HEK293 (cell line): ENCODE measurements around the gene CELSR3.

Experiments used
- CTCF ChIA-PET: fragments of 350-600 bp; formaldehyde crosslinking; extraction: SDS; loops from one replicate; lab custom pipeline; 2021; ENCODE audit warnings: antibody characterized with exemption; lab: Yijun Ruan, JAX
- POLR2A ChIA-PET: fragments of 300-600 bp; formaldehyde crosslinking; extraction: SDS; loops from one replicate; lab custom pipeline; 2020; ENCODE audit warnings: antibody characterized with exemption, inconsistent platforms; lab: Yijun Ruan, JAX
- H3K27ac ChIP-seq: fragments of 200-500 bp; sonication (Bioruptor generic); 2 replicates; pipeline ENCODE4 v1.5.1; 2014; ENCODE audit warnings: low read depth, low read length, control low read depth, inconsistent platforms; ENCODE audit errors: extremely low read depth
- H3K36me3 ChIP-seq, 2 experiments: fragments of 200-500 bp in 1 of 2; sonication (Bioruptor generic) in 1 of 2; 1 replicate in 1 of 2; 2 replicates in 1 of 2; pipeline ENCODE4 v1.5.1; 2014 to 2017; ENCODE audit warnings: inconsistent platforms in 2 of 2, low read length in 2 of 2; ENCODE audit not compliant: control insufficient read depth in 2 of 2, insufficient read depth in 1 of 2
- H3K4me1 ChIP-seq: fragments of 200-500 bp; sonication (Bioruptor generic); 2 replicates; pipeline ENCODE4 v1.5.1; 2014; ENCODE audit warnings: mild to moderate bottlenecking, low read length, inconsistent platforms; ENCODE audit not compliant: control insufficient read depth, insufficient read depth
- H3K4me3 ChIP-seq: 2 replicates; pipeline ENCODE4 v1.5.1; 2011; ENCODE audit warnings: low read depth, mild to moderate bottlenecking, control low read depth, low read length, moderate library complexity
- H3K9me3 ChIP-seq: fragments of 200-500 bp; sonication (Bioruptor generic); 2 replicates; pipeline ENCODE4 v1.5.1; 2014; ENCODE audit warnings: low read depth, low read length, inconsistent platforms; ENCODE audit not compliant: control insufficient read depth, insufficient read depth
- KLF7 ChIP-seq: fragments of 450-650 bp; formaldehyde crosslinking; IDR thresholded peaks from 2 replicates; pipeline ENCODE4 v1.5.1; 2016; ENCODE audit warnings: missing biosample characterization, missing genetic modification characterization, borderline replicate concordance
- TRIM28 ChIP-seq: IDR thresholded peaks from 2 replicates; pipeline ENCODE4 v1.6.1; 2011; ENCODE audit warnings: low read length, control low read depth, borderline replicate concordance
- WT1 ChIP-seq: fragments of 450-650 bp; formaldehyde crosslinking; IDR thresholded peaks from 2 replicates; pipeline ENCODE4 v1.5.1; 2016; ENCODE audit warnings: missing biosample characterization, missing genetic modification characterization
- YY2 ChIP-seq: fragments of 450-650 bp; formaldehyde crosslinking; IDR thresholded peaks from 2 replicates; pipeline ENCODE4 v1.5.1; 2016; ENCODE audit warnings: missing biosample characterization, missing genetic modification characterization
- ZBTB11 ChIP-seq: fragments of 450-650 bp; formaldehyde crosslinking; conservative IDR thresholded peaks from 2 replicates; pipeline ENCODE4 v1.5.1; 2016; ENCODE audit warnings: low read depth, missing biosample characterization, missing genetic modification characterization
- ZBTB17 ChIP-seq: fragments of 450-650 bp; formaldehyde crosslinking; IDR thresholded peaks from 2 replicates; pipeline ENCODE4 v1.5.1; 2016; ENCODE audit warnings: missing biosample characterization, missing genetic modification characterization
- ZBTB49 ChIP-seq: fragments of 450-650 bp; formaldehyde crosslinking; IDR thresholded peaks from 2 replicates; pipeline ENCODE4 v1.5.1; 2016; ENCODE audit warnings: missing biosample characterization, missing genetic modification characterization, low read depth
- ZNF10 ChIP-seq: fragments of 450-650 bp; formaldehyde crosslinking; IDR thresholded peaks from 2 replicates; pipeline ENCODE4 v1.5.1; 2017; ENCODE audit warnings: missing biosample characterization, missing genetic modification characterization
- ZNF335 ChIP-seq: fragments of 450-650 bp; formaldehyde crosslinking; conservative IDR thresholded peaks from 2 replicates; pipeline ENCODE4 v1.5.1; 2016; ENCODE audit warnings: missing biosample characterization, missing genetic modification characterization
- ZNF362 ChIP-seq: fragments of 450-650 bp; formaldehyde crosslinking; IDR thresholded peaks from 2 replicates; pipeline ENCODE4 v1.5.1; 2016; ENCODE audit warnings: missing biosample characterization, missing genetic modification characterization
- ZNF426 ChIP-seq: fragments of 450-650 bp; formaldehyde crosslinking; IDR thresholded peaks from 2 replicates; pipeline ENCODE4 v1.5.1; 2017; ENCODE audit warnings: missing biosample characterization, missing genetic modification characterization, mild to moderate bottlenecking, inconsistent platforms, moderate library complexity
- ZNF48 ChIP-seq: fragments of 450-650 bp; formaldehyde crosslinking; IDR thresholded peaks from 2 replicates; pipeline ENCODE4 v1.5.1; 2016; ENCODE audit warnings: missing biosample characterization, missing genetic modification characterization
- ZNF501 ChIP-seq: fragments of 450-650 bp; formaldehyde crosslinking; IDR thresholded peaks from 2 replicates; pipeline ENCODE4 v1.5.1; 2016; ENCODE audit warnings: missing biosample characterization, missing genetic modification characterization
- ZNF521 ChIP-seq: fragments of 450-650 bp; formaldehyde crosslinking; IDR thresholded peaks from 2 replicates; pipeline ENCODE4 v1.5.1; 2017; ENCODE audit warnings: missing biosample characterization, mild to moderate bottlenecking, missing genetic modification characterization
- ZNF585B ChIP-seq: fragments of 450-650 bp; formaldehyde crosslinking; IDR thresholded peaks from 2 replicates; pipeline ENCODE4 v1.5.1; 2016; ENCODE audit warnings: missing biosample characterization, missing genetic modification characterization
- ZNF837 ChIP-seq: fragments of 450-650 bp; formaldehyde crosslinking; IDR thresholded peaks from 2 replicates; pipeline ENCODE4 v1.5.1; 2016; ENCODE audit warnings: missing biosample characterization, missing genetic modification characterization
- TF ChIP-seq, protein P1 (sequence below): fragments of 450-650 bp; formaldehyde crosslinking; IDR thresholded peaks from 2 replicates; pipeline ENCODE4 v1.5.1; 2017; ENCODE audit warnings: missing biosample characterization, mild to moderate bottlenecking, missing genetic modification characterization, moderate library complexity

The CELSR3 gene

DNA sequence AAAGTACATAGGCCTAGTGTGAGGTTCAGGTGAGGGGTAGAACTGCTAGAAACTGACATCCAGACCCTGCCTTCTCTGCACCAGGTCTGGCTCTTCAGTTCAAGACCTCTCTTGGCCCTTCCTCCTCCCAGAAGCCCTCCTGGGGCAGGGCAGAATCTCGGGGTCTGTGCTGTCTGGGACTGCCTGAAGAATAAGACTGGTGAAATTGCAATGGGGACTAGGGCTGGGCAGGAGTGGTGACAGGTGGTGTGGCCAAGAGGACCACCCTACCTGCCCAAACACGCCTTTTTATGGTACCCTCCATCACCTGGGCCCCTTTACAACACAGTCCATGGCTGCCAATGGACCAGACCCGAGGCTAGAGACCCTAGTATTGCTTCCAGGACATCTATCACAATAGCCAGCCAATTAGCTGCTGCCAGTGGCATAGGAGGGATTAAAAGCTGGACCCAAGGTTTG is 24.6 kb upstream of the CELSR3 start:
- peaks cover 9% of the 10 kb centered on the region for H3K4me1 ChIP-seq
- CTCF ChIA-PET: interaction anchor here (0.6 to 0.9 kb wide), 4 partner anchors 23 to 247 kb away, joined by 3 to 4 read pairs (median 3); no protein-coding TSS in a partner anchor
- H3K4me3 ChIP-seq: no peak overlapping the region
- TF ChIP-seq ZNF362 (0 out of 2 replicates have a peak, but pooled peaks have one; percentile 2), ZBTB49 (tag by site-specific recombination) (no peak)
- TF ChIP-seq, all 188 proteins: peak for 1
- Histone ChIP-seq H3K36me3 (peaks cover 24 to 64% of the 10 kb centered on the region in 2 experiments), H3K27ac (no peak overlapping the region), H3K9me3 (no peaks in the 10 kb centered on the region)
- POLR2A ChIA-PET: interaction anchor here (0.5 kb wide), 1 partner anchor 763 kb away, joined by 5 read pairs; no protein-coding TSS in a partner anchor

- H3K27ac ChIP-seq: no peak overlapping the region
- ChIA-PET POLR2A (interaction anchor here (0.6 to 1.4 kb wide), 5 partner anchors 9 to 412 kb away, joined by 3 to 9 read pairs (median 4); partner anchors contain the start of gene PRKAR2A), CTCF (interaction anchor here (0.6 to 1.5 kb wide), 10 partner anchors 9 to 499 kb away, joined by 3 to 7 read pairs (median 4); partner anchors contain the start of gene IP6K2)
- H3K9me3 ChIP-seq: no peaks in the 10 kb centered on the region
- peaks cover 9% of the 10 kb centered on the region for H3K4me1 ChIP-seq
- H3K36me3 ChIP-seq: peaks cover 19 to 64% of the 10 kb centered on the region in 2 experiments
- no peak overlapping the region for H3K4me3 ChIP-seq
- TF ChIP-seq ZNF335 (tag by site-specific recombination) (peak; percentile 33), ZBTB17 (tag by site-specific recombination) (peak; percentile 38; the same call in 1 of the 2 replicates), ZNF585B (tag by site-specific recombination) (no peak), ZNF362 (0 out of 2 replicates have a peak, but pooled peaks have one; percentile 49), YY2 (tag by site-specific recombination) (no peak)
These were observed 24.0 kb upstream of the CELSR3 start for GRCh38 chr3:48686538-48687219.

- ChIA-PET POLR2A (interaction anchor here (0.6 to 1.4 kb wide), 5 partner anchors 10 to 1501 kb away, joined by 3 to 4 read pairs (median 4); partner anchors contain the start of gene PRKAR2A), CTCF (interaction anchor here (0.6 to 1.5 kb wide), 11 partner anchors 10 to 682 kb away, joined by 3 to 7 read pairs (median 4); partner anchors contain the start of gene IP6K2)
- TF ChIP-seq TRIM28 (no peak), WT1 (no peak), ZNF501 (tag by site-specific recombination) (no peak), ZNF521 (tag by site-specific recombination) (no peak), ZNF426 (tag by site-specific recombination) (no peak), KLF7 (tag by site-specific recombination) (no peak), ZNF837 (no peak), ZNF10 (tag by site-specific recombination) (no peak), ZNF48 (tag by site-specific recombination) (no peak), ZBTB11 (tag by site-specific recombination) (no peak)
- TF ChIP-seq, protein P1, sequence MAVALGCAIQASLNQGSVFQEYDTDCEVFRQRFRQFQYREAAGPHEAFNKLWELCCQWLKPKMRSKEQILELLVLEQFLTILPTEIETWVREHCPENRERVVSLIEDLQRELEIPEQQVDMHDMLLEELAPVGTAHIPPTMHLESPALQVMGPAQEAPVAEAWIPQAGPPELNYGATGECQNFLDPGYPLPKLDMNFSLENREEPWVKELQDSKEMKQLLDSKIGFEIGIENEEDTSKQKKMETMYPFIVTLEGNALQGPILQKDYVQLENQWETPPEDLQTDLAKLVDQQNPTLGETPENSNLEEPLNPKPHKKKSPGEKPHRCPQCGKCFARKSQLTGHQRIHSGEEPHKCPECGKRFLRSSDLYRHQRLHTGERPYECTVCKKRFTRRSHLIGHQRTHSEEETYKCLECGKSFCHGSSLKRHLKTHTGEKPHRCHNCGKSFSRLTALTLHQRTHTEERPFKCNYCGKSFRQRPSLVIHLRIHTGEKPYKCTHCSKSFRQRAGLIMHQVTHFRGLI (tag by site-specific recombination): peak; percentile 78; the same call in 1 of the 2 replicates
These were observed 23.2 kb upstream of the CELSR3 start, which contains the start of gene NCKIPSD for GRCh38 chr3:48685603-48686511. Gene NCKIPSD (minus strand): TSS chr3:48685915. CDS start chr3:48685807, 108 bp downstream.

More at GRCh38 chr3:48685603-48686511, 23.2 kb upstream of the CELSR3 start, which contains the start of gene NCKIPSD:
- Histone ChIP-seq H3K4me1 (peaks cover 9% of the 10 kb centered on the region), H3K27ac (peak within 1 kb of the TSS; percentile 84; the same call in 1 of the 2 replicates), H3K36me3 (peaks cover 11 to 65% of the 10 kb centered on the region in 2 experiments; a peak in 2 of 3 replicates), H3K4me3 (peak within 1 kb of the TSS; percentile 98), H3K9me3 (no peaks in the 10 kb centered on the region)
